ENCODE measurements around the gene IGFLR1.
"Not testable (repeated sequence)": the region's sequence is repeated elsewhere in the genome, so short reads cannot be mapped to it uniquely, and the experiment has no call there.

IGFLR1 gene

GRCh38 chr19:35727956-35728706, 14.1 kb downstream of the IGFLR1 start:
- no peaks in the 10 kb centered on the region for H3K9me3 Mint-ChIP-seq
- H3K27ac Mint-ChIP-seq, result no peak overlapping the region
- no peak for TF ChIP-seq CTCF (IDR thresholded peaks at IDR 0.05; ENCODE audit: unreplicated experiment in 3 of 3)
- H3K4me1 Mint-ChIP-seq, result no peaks in the 10 kb centered on the region
- no peaks in the 10 kb centered on the region for H3K27me3 Mint-ChIP-seq (ENCODE audit: low read depth)
- H3K4me3 Mint-ChIP-seq, result no peak overlapping the region
- peaks cover 65% of the 10 kb centered on the region for H3K36me3 Mint-ChIP-seq (ENCODE audit: low read depth)

GRCh38 chr19:35727053-35727955, 14.9 kb downstream of the IGFLR1 start:
- H3K27me3 Mint-ChIP-seq (ENCODE audit: low read depth), result no peaks in the 10 kb centered on the region
- no peaks in the 10 kb centered on the region for H3K9me3 Mint-ChIP-seq
- H3K27ac Mint-ChIP-seq, result no peak overlapping the region
- H3K4me1 Mint-ChIP-seq, result no peaks in the 10 kb centered on the region
- H3K36me3 Mint-ChIP-seq (ENCODE audit: low read depth), result peaks cover 70% of the 10 kb centered on the region
- TF ChIP-seq CTCF (IDR thresholded peaks at IDR 0.05; ENCODE audit: unreplicated experiment in 3 of 3), result no peak
- H3K4me3 Mint-ChIP-seq, result no peak overlapping the region

GRCh38 chr19:35725216-35725861, 16.9 kb downstream of the IGFLR1 start:
- Mint-ChIP-seq H3K27ac (no peak overlapping the region), H3K4me3 (no peak overlapping the region), H3K36me3 (ENCODE audit: low read depth) (peaks cover 70% of the 10 kb centered on the region), H3K4me1 (no peaks in the 10 kb centered on the region), H3K27me3 (ENCODE audit: low read depth) (no peaks in the 10 kb centered on the region), H3K9me3 (no peaks in the 10 kb centered on the region)
- no peak for TF ChIP-seq CTCF (IDR thresholded peaks at IDR 0.05; ENCODE audit: unreplicated experiment in 3 of 3)

- Mint-ChIP-seq H3K4me1 (peaks cover 1% of the 10 kb centered on the region), H3K9me3 (no peaks in the 10 kb centered on the region), H3K27me3 (ENCODE audit: low read depth) (no peaks in the 10 kb centered on the region), H3K4me3 (no peak overlapping the region), H3K27ac (no peak overlapping the region), H3K36me3 (ENCODE audit: low read depth) (peaks cover 67% of the 10 kb centered on the region)
- no peak for TF ChIP-seq CTCF (IDR thresholded peaks at IDR 0.05; ENCODE audit: unreplicated experiment in 3 of 3)
Measured at GRCh38 chr19:35724560-35724959, 17.7 kb downstream of the IGFLR1 start.

GRCh38 chr19:35724132-35724531, 18.1 kb downstream of the IGFLR1 start:
- not testable (repeated sequence) for H3K27ac Mint-ChIP-seq; H3K4me1 Mint-ChIP-seq; H3K4me3 Mint-ChIP-seq; H3K27me3 Mint-ChIP-seq (ENCODE audit: low read depth); H3K9me3 Mint-ChIP-seq
- H3K36me3 Mint-ChIP-seq (ENCODE audit: low read depth), result peaks cover 64% of the 10 kb centered on the region

- Mint-ChIP-seq H3K4me3 (peak overlapping the region in 2 of 3 experiments; percentile 45 to 52), H3K27ac (no peak overlapping the region)
Measured at GRCh38 chr19:35723671-35724070, 18.6 kb downstream of the IGFLR1 start.

More at GRCh38 chr19:35723671-35724070, 18.6 kb downstream of the IGFLR1 start:
- Mint-ChIP-seq H3K4me1 (peaks cover 6% of the 10 kb centered on the region), H3K36me3 (ENCODE audit: low read depth) (peaks cover 64% of the 10 kb centered on the region), H3K27me3 (ENCODE audit: low read depth) (no peaks in the 10 kb centered on the region), H3K9me3 (no peaks in the 10 kb centered on the region)
- no peak for TF ChIP-seq CTCF (IDR thresholded peaks at IDR 0.05; ENCODE audit: unreplicated experiment in 3 of 3)

Data from nephron (organoid).